Natural killer cell (primary cell): ENCODE results near the gene GALNT4. TPM values are rescaled to one million over a fixed set of nuclear protein-coding genes. Genes with fewer than 3 reads are reported as not detected.

Experiments used
- ATAC-seq, 3 donors: fragments of 150-1000 bp in 2 of 3; fragments of 200-7000 bp in 1 of 3; cut with Tn5 transposase; 1 replicate in 1 of 3; 2 replicates in 2 of 3; pipeline ENCODE4 v1.10.0; 2021; ENCODE audit warnings: mild to moderate bottlenecking in 2 of 3, moderate library complexity in 2 of 3
- DNase-seq, 2 donors: peaks; one replicate each; pipeline versions ENCODE4 v3.0.0 to v3.0.0-alpha.2; 2013 to 2021; ENCODE audit warnings: mixed read lengths in 1 of 2
- H3K27ac ChIP-seq: one replicate; pipeline ENCODE4 v1.5.1; 2013; ENCODE audit warnings: mild to moderate bottlenecking, low read length
- H3K27me3 ChIP-seq: one replicate; pipeline ENCODE4 v1.6.1; 2013; ENCODE audit warnings: low read length; ENCODE audit not compliant: control insufficient read depth, insufficient read depth
- H3K36me3 ChIP-seq: one replicate; pipeline ENCODE4 v1.6.1; 2013; ENCODE audit warnings: low read length; ENCODE audit not compliant: control insufficient read depth, insufficient read depth
- H3K4me1 ChIP-seq: one replicate; pipeline ENCODE4 v1.6.1; 2013; ENCODE audit warnings: low read length; ENCODE audit not compliant: control insufficient read depth, insufficient read depth
- H3K4me3 ChIP-seq: one replicate; pipeline ENCODE4 v1.5.1; 2013; ENCODE audit warnings: low read length
- H3K9me3 ChIP-seq: one replicate; pipeline ENCODE4 v1.6.1; 2013; ENCODE audit warnings: low read length; ENCODE audit not compliant: control insufficient read depth, insufficient read depth
- H3K27ac Mint-ChIP-seq, 2 donors: one replicate each; pipeline ENCODE4 v1.8.0; 2022; ENCODE audit warnings: mild to moderate bottlenecking in 2 of 2, mixed read lengths in 2 of 2, moderate library complexity in 1 of 2
- H3K27me3 Mint-ChIP-seq, 2 donors: one replicate each; pipeline ENCODE4 v1.8.0; 2022; ENCODE audit warnings: low read depth in 2 of 2, mixed read lengths in 2 of 2
- H3K36me3 Mint-ChIP-seq: one replicate; pipeline ENCODE4 v1.8.0; 2022; ENCODE audit warnings: mixed read lengths
- H3K4me1 Mint-ChIP-seq, 2 donors: one replicate each; pipeline ENCODE4 v1.8.0; 2022; ENCODE audit warnings: mixed read lengths in 2 of 2
- H3K4me3 Mint-ChIP-seq: one replicate; pipeline ENCODE4 v1.8.0; 2022; ENCODE audit warnings: mild to moderate bottlenecking, moderate library complexity, mixed read lengths
- H3K9me3 Mint-ChIP-seq, 2 donors: one replicate each; pipeline ENCODE4 v1.8.0; 2022; ENCODE audit warnings: mixed read lengths in 2 of 2
- CTCF ChIP-seq: fragments of 200-600 bp; IDR thresholded peaks from one replicate; pipeline ENCODE4 v1.8.0; 2022; ENCODE audit warnings: antibody characterized with exemption
- WGBS: methylation state at CpG from one replicate; pipeline ENCODE4 v1.1.7; 2013; ENCODE audit warnings: missing lambda C conversion rate; ENCODE audit not compliant: insufficient coverage; 5-methylcytosine and 5-hydroxymethylcytosine counted together
- intact Hi-C: fragments of 100-400 bp; cut with micrococcal nuclease; formaldehyde crosslinking; loops from one replicate; pipeline ENCODE4 v1.14.2; 2022
- total RNA-seq, 4 donors: library from RNA; stranded (reverse); fragments of 120-200 nt in 1 of 4; gene quantifications; one replicate each; pipeline versions ENCODE4 v1.2.3 to v1.2.4, GENCODE V29; 2013 to 2022

The GALNT4 gene
- total RNA-seq, 3 donors from 2014 or later (not counting 1 experiment from before 2014, with no cell fraction given), result 14.3 to 19.9 (median 18.7) TPM

GRCh38 chr12:89476904-89477595 lies 47.5 kb downstream of the GALNT4 start:
- H3K4me3 ChIP-seq, result no peak overlapping the region
- no peak for ATAC-seq
- H3K9me3 ChIP-seq, result no peaks in the 10 kb centered on the region
- H3K9me3 Mint-ChIP-seq, result no peaks in the 10 kb centered on the region
- H3K27me3 ChIP-seq, result no peaks in the 10 kb centered on the region
- no peaks in the 10 kb centered on the region for H3K27me3 Mint-ChIP-seq
- DNase-seq, result no peak
- peaks cover 12% of the 10 kb centered on the region for H3K4me1 ChIP-seq
- 81% methylated on average over 3 of the region's 4 CpGs for WGBS
- peaks cover 27 to 38% of the 10 kb centered on the region in 2 donors for H3K4me1 Mint-ChIP-seq
- peak overlapping the region; percentile 28 for H3K4me3 Mint-ChIP-seq
- no peaks in the 10 kb centered on the region for H3K36me3 ChIP-seq
- no peak for TF ChIP-seq CTCF
- H3K36me3 Mint-ChIP-seq, result no peaks in the 10 kb centered on the region
- peak overlapping the region; percentile 5 for H3K27ac ChIP-seq
- intact Hi-C loops, result no loop called here
- peak overlapping the region; percentile 59 to 64 for H3K27ac Mint-ChIP-seq

DNA sequence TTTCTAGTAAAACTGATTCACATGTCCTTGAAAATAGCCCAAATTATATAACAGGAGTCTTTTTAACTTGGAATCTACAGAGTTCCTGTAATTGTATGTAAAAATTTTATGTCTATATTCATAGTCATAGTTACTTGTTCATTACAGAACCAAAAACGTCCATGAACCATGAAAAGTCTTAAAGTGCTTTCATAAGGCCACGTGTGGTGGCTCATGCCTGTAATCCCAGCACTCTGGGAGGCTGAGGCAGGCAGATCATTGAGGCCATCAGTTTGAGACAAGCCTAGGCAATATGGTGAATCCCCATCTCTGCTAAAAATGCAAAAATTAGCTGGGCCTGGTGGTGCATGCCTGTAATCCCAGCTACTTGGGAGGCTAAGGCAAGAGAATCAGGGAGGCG lies 48.4 kb downstream of the GALNT4 start:
- Mint-ChIP-seq H3K27me3 (no peaks in the 10 kb centered on the region), H3K4me3 (no peak overlapping the region), H3K4me1 (peaks cover 29 to 37% of the 10 kb centered on the region in 2 donors), H3K27ac (peak overlapping the region in 1 of 2 donors; percentile 59), H3K9me3 (no peaks in the 10 kb centered on the region), H3K36me3 (no peaks in the 10 kb centered on the region)
- WGBS, result 91% methylated on average over 3 of the region's 3 CpGs
- TF ChIP-seq CTCF, result no peak
- Histone ChIP-seq H3K4me1 (peaks cover 12% of the 10 kb centered on the region), H3K27ac (no peak overlapping the region), H3K36me3 (no peaks in the 10 kb centered on the region), H3K4me3 (no peak overlapping the region), H3K27me3 (no peaks in the 10 kb centered on the region), H3K9me3 (no peaks in the 10 kb centered on the region)
- intact Hi-C loops, result no loop called here
- no peak for DNase-seq
- no peak for ATAC-seq

- Histone ChIP-seq H3K27me3 (no peaks in the 10 kb centered on the region), H3K4me1 (peaks cover 12% of the 10 kb centered on the region), H3K27ac (no peak overlapping the region), H3K36me3 (no peaks in the 10 kb centered on the region), H3K9me3 (no peaks in the 10 kb centered on the region), H3K4me3 (no peak overlapping the region)
- no peak for ATAC-seq
- peaks cover 37 to 45% of the 10 kb centered on the region in 2 donors for H3K4me1 Mint-ChIP-seq
- H3K27ac Mint-ChIP-seq, result peak overlapping the region; percentile 55 to 84
- intact Hi-C loops, result no loop called here
- H3K9me3 Mint-ChIP-seq, result no peaks in the 10 kb centered on the region
- DNase-seq, result no peak
- TF ChIP-seq CTCF, result no peak
- H3K36me3 Mint-ChIP-seq, result no peaks in the 10 kb centered on the region
- H3K27me3 Mint-ChIP-seq, result no peaks in the 10 kb centered on the region
- no peak overlapping the region for H3K4me3 Mint-ChIP-seq
- WGBS, result 66% methylated on average over 4 of the region's 6 CpGs
Measured at GRCh38 chr12:89475203-89475990, 49.2 kb downstream of the GALNT4 start.
